GM12891 (cell line): ENCODE measurements around the gene C3orf20.

Source experiments
- PAX5 ChIP-seq: IDR thresholded peaks from 2 replicates; pipeline ENCODE4 v1.6.1; 2011; ENCODE audit warnings: low read length, moderate library complexity, mild to moderate bottlenecking; ENCODE audit not compliant: insufficient read depth, severe bottlenecking
- POLR2A ChIP-seq: IDR thresholded peaks from 2 replicates; pipeline ENCODE4 v1.6.1; 2011; ENCODE audit warnings: low read depth, low read length, control low read depth
- POLR2AphosphoS5 ChIP-seq: IDR thresholded peaks from 2 replicates; pipeline ENCODE4 v1.6.1; 2011; ENCODE audit warnings: low read depth, low read length, control low read depth
- SPI1 ChIP-seq: IDR thresholded peaks from 2 replicates; pipeline ENCODE4 v1.6.1; 2011; ENCODE audit warnings: low read depth, low read length, control low read depth
- TAF1 ChIP-seq: IDR thresholded peaks from 2 replicates; pipeline ENCODE4 v1.6.1; 2011; ENCODE audit warnings: low read depth, low read length, control low read depth

GRCh38 chr3:14633417-14633816 lies 41.5 kb upstream of the C3orf20 start:
- no peak for TF ChIP-seq POLR2A
- no peak for TF ChIP-seq POLR2AphosphoS5
- TF ChIP-seq PAX5 = no peak
- TF ChIP-seq TAF1 = no peak
- no peak for TF ChIP-seq SPI1
